Midbrain (tissue), 1 donor: Measurements from ENCODE around the gene ARHGEF12.

ENCODE experiments used
- DNase-seq: peaks from one replicate; lab custom pipeline; 2025; lab: John Stamatoyannopoulos, UW

ARHGEF12 gene

GRCh38 chr11:120516461-120517389 is 180.5 kb downstream of the ARHGEF12 start:
- DNase-seq = no peak

GRCh38 chr11:120517390-120517761 is 181.2 kb downstream of the ARHGEF12 start:
- no peak for DNase-seq

GRCh38 chr11:120517801-120518291 is 181.6 kb downstream of the ARHGEF12 start:
- DNase-seq = no peak

- DNase-seq = no peak
Observed at GRCh38 chr11:120518356-120518755, 182.1 kb downstream of the ARHGEF12 start.

GRCh38 chr11:120519474-120519873 is 183.3 kb downstream of the ARHGEF12 start:
- no peak for DNase-seq

GRCh38 chr11:120520091-120520822 is 184.0 kb downstream of the ARHGEF12 start:
- DNase-seq = no peak

- no peak for DNase-seq
Observed at GRCh38 chr11:120521176-120521575, 185.0 kb downstream of the ARHGEF12 start.

- DNase-seq = no peak
Observed at GRCh38 chr11:120522021-120522420, 185.8 kb downstream of the ARHGEF12 start.

GRCh38 chr11:120522736-120523135 is 186.5 kb downstream of the ARHGEF12 start:
- no peak for DNase-seq

GRCh38 chr11:120523196-120523595 is 187.0 kb downstream of the ARHGEF12 start:
- no peak for DNase-seq

GRCh38 chr11:120524536-120525085 is 188.4 kb downstream of the ARHGEF12 start:
- DNase-seq = no peak

- DNase-seq = no peak
Observed at GRCh38 chr11:120525261-120526171, 189.3 kb downstream of the ARHGEF12 start.

GRCh38 chr11:120526241-120526640 is 190.0 kb downstream of the ARHGEF12 start:
- DNase-seq = no peak

GRCh38 chr11:120527111-120527761 is 191.0 kb downstream of the ARHGEF12 start:
- no peak for DNase-seq

GRCh38 chr11:120528749-120529148 is 192.5 kb downstream of the ARHGEF12 start:
- DNase-seq = no peak

- DNase-seq = no peak
Observed at GRCh38 chr11:120529214-120529613, 193.0 kb downstream of the ARHGEF12 start.

- no peak for DNase-seq
Observed at GRCh38 chr11:120529911-120530310, 193.7 kb downstream of the ARHGEF12 start.

GRCh38 chr11:120532082-120532831 is 196.0 kb downstream of the ARHGEF12 start:
- no peak for DNase-seq

- DNase-seq = no peak
Observed at GRCh38 chr11:120532832-120533196, 196.6 kb downstream of the ARHGEF12 start.

GRCh38 chr11:120536091-120536796 is 200.0 kb downstream of the ARHGEF12 start:
- DNase-seq = no peak
